ENCODE data around the gene CORO7.

- TF ChIP-seq POLR2AphosphoS5 (IDR thresholded peaks at IDR 0.05; ENCODE audit: insufficient read depth in 1 of 2, low read depth in 1 of 2) = no peak
- TF ChIP-seq POLR2A (IDR thresholded peaks at IDR 0.05) = no peak
- no peak for TF ChIP-seq CTCF (IDR thresholded peaks at IDR 0.05)
Measured at GRCh38 chr16:4356820-4357219, 59.6 kb downstream of the CORO7 start.

Data from vagina (tissue), 2 donors.